Natural killer cell (primary cell): ENCODE results near the gene COX4I1. TPM values are rescaled to one million over a fixed set of nuclear protein-coding genes. Genes with fewer than 3 reads are reported as not detected.
"Not testable (repeated sequence)": the region's sequence is repeated elsewhere in the genome, so short reads cannot be mapped to it uniquely, and the experiment has no call there.

Experiments
- ATAC-seq, 3 donors: fragments of 150-1000 bp in 2 of 3; fragments of 200-7000 bp in 1 of 3; cut with Tn5 transposase; 1 replicate in 1 of 3; 2 replicates in 2 of 3; pipeline ENCODE4 v1.10.0; 2021; ENCODE audit warnings: mild to moderate bottlenecking in 2 of 3, moderate library complexity in 2 of 3
- DNase-seq, 2 donors: peaks; one replicate each; pipeline versions ENCODE4 v3.0.0 to v3.0.0-alpha.2; 2013 to 2021; ENCODE audit warnings: mixed read lengths in 1 of 2
- H3K27ac ChIP-seq: one replicate; pipeline ENCODE4 v1.5.1; 2013; ENCODE audit warnings: mild to moderate bottlenecking, low read length
- H3K27me3 ChIP-seq: one replicate; pipeline ENCODE4 v1.6.1; 2013; ENCODE audit warnings: low read length; ENCODE audit not compliant: control insufficient read depth, insufficient read depth
- H3K36me3 ChIP-seq: one replicate; pipeline ENCODE4 v1.6.1; 2013; ENCODE audit warnings: low read length; ENCODE audit not compliant: control insufficient read depth, insufficient read depth
- H3K4me1 ChIP-seq: one replicate; pipeline ENCODE4 v1.6.1; 2013; ENCODE audit warnings: low read length; ENCODE audit not compliant: control insufficient read depth, insufficient read depth
- H3K4me3 ChIP-seq: one replicate; pipeline ENCODE4 v1.5.1; 2013; ENCODE audit warnings: low read length
- H3K9me3 ChIP-seq: one replicate; pipeline ENCODE4 v1.6.1; 2013; ENCODE audit warnings: low read length; ENCODE audit not compliant: control insufficient read depth, insufficient read depth
- H3K27ac Mint-ChIP-seq, 2 donors: one replicate each; pipeline ENCODE4 v1.8.0; 2022; ENCODE audit warnings: mild to moderate bottlenecking in 2 of 2, mixed read lengths in 2 of 2, moderate library complexity in 1 of 2
- H3K27me3 Mint-ChIP-seq, 2 donors: one replicate each; pipeline ENCODE4 v1.8.0; 2022; ENCODE audit warnings: low read depth in 2 of 2, mixed read lengths in 2 of 2
- H3K36me3 Mint-ChIP-seq: one replicate; pipeline ENCODE4 v1.8.0; 2022; ENCODE audit warnings: mixed read lengths
- H3K4me1 Mint-ChIP-seq, 2 donors: one replicate each; pipeline ENCODE4 v1.8.0; 2022; ENCODE audit warnings: mixed read lengths in 2 of 2
- H3K4me3 Mint-ChIP-seq: one replicate; pipeline ENCODE4 v1.8.0; 2022; ENCODE audit warnings: mild to moderate bottlenecking, moderate library complexity, mixed read lengths
- H3K9me3 Mint-ChIP-seq, 2 donors: one replicate each; pipeline ENCODE4 v1.8.0; 2022; ENCODE audit warnings: mixed read lengths in 2 of 2
- WGBS: methylation state at CpG from one replicate; pipeline ENCODE4 v1.1.7; 2013; ENCODE audit warnings: missing lambda C conversion rate; ENCODE audit not compliant: insufficient coverage; 5-methylcytosine and 5-hydroxymethylcytosine counted together
- intact Hi-C: fragments of 100-400 bp; cut with micrococcal nuclease; formaldehyde crosslinking; loops from one replicate; pipeline ENCODE4 v1.14.2; 2022
- total RNA-seq, 4 donors: library from RNA; stranded (reverse); fragments of 120-200 nt in 1 of 4; gene quantifications; one replicate each; pipeline versions ENCODE4 v1.2.3 to v1.2.4, GENCODE V29; 2013 to 2022
- TF ChIP-seq, protein P1 (sequence below): fragments of 200-600 bp; IDR thresholded peaks from one replicate; pipeline ENCODE4 v1.8.0; 2022; ENCODE audit warnings: antibody characterized with exemption

Gene COX4I1
- total RNA-seq, 3 donors from 2014 or later (not counting 1 experiment from before 2014, with no cell fraction given) = 338 to 422 (median 410) TPM

DNA sequence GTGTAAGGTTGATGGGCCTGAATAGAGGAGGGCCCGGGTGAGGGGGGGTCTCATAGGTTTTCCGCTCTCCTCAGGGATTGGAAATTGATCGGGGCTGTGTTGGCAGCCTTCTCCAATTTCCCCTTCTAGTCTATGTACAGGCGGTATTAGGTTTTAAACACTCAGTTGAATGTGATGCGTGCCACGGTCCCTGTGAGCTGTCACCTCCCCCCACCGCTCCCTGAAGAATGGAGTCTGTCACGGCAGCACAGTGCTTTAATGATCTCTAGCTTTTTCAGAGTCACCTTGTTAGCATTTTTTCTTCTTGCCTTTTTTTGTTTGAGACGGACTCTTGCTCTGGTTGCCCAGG is 800 bp downstream of the COX4I1 start:
- H3K27me3 ChIP-seq = no peaks in the 10 kb centered on the region
- H3K4me3 ChIP-seq = peak overlapping the region; percentile 81
- no peaks in the 10 kb centered on the region for H3K9me3 Mint-ChIP-seq
- peaks cover 47 to 59% of the 10 kb centered on the region in 2 donors for H3K4me1 Mint-ChIP-seq
- peaks cover 40% of the 10 kb centered on the region for H3K36me3 ChIP-seq
- intact Hi-C loops = no loop called here
- H3K27ac Mint-ChIP-seq = peak overlapping the region; percentile 91 to 97
- H3K36me3 Mint-ChIP-seq = peaks cover 14% of the 10 kb centered on the region
- TF ChIP-seq, protein P1, sequence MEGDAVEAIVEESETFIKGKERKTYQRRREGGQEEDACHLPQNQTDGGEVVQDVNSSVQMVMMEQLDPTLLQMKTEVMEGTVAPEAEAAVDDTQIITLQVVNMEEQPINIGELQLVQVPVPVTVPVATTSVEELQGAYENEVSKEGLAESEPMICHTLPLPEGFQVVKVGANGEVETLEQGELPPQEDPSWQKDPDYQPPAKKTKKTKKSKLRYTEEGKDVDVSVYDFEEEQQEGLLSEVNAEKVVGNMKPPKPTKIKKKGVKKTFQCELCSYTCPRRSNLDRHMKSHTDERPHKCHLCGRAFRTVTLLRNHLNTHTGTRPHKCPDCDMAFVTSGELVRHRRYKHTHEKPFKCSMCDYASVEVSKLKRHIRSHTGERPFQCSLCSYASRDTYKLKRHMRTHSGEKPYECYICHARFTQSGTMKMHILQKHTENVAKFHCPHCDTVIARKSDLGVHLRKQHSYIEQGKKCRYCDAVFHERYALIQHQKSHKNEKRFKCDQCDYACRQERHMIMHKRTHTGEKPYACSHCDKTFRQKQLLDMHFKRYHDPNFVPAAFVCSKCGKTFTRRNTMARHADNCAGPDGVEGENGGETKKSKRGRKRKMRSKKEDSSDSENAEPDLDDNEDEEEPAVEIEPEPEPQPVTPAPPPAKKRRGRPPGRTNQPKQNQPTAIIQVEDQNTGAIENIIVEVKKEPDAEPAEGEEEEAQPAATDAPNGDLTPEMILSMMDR = no peak
- H3K4me1 ChIP-seq = peaks cover 20% of the 10 kb centered on the region
- DNase-seq (peak in 1 of 2 donors; percentile 82), ATAC-seq (peak; percentile 26 to 57 (median 54))
- H3K4me3 Mint-ChIP-seq = peak overlapping the region; percentile 89
- H3K27ac ChIP-seq = peak overlapping the region; percentile 67
- H3K27me3 Mint-ChIP-seq = no peaks in the 10 kb centered on the region
- no peaks in the 10 kb centered on the region for H3K9me3 ChIP-seq
- 27% methylated on average over 9 of the region's 9 CpGs for WGBS

DNA sequence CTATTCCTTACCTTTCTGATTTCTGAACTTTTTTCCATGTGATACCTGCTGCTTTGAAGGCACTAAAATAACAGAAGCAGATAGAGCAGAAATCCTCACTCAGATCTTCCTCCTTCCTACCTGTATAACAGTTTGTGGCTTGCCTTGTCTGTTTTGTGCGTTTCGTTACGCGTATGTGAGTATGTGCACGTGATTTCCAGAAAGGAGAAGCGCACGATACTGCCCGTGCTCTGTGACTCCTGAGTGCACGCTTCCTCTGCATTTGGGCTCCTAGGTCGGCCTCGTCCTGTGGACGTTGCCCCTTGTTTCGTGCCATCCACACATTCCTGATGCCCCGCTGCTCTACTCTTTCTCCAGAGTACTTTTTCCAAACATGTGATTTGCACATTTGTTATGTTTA is 4.1 kb downstream of the COX4I1 start:
- no peak for ATAC-seq
- H3K4me3 Mint-ChIP-seq = no peak overlapping the region
- H3K9me3 Mint-ChIP-seq = no peaks in the 10 kb centered on the region
- H3K27me3 ChIP-seq = no peaks in the 10 kb centered on the region
- H3K36me3 Mint-ChIP-seq = peaks cover 21% of the 10 kb centered on the region
- intact Hi-C loops = no loop called here
- H3K4me3 ChIP-seq = no peak overlapping the region
- no peaks in the 10 kb centered on the region for H3K9me3 ChIP-seq
- peaks cover 42% of the 10 kb centered on the region for H3K36me3 ChIP-seq
- H3K27ac Mint-ChIP-seq = peak overlapping the region in 1 of 2 donors; percentile 5
- H3K27me3 Mint-ChIP-seq = no peaks in the 10 kb centered on the region
- H3K4me1 Mint-ChIP-seq = peaks cover 33 to 39% of the 10 kb centered on the region in 2 donors
- TF ChIP-seq, protein P1 = no peak
- no peak for DNase-seq
- peaks cover 14% of the 10 kb centered on the region for H3K4me1 ChIP-seq
- 79% methylated on average over 13 of the region's 14 CpGs for WGBS
- no peak overlapping the region for H3K27ac ChIP-seq

- Mint-ChIP-seq H3K27ac (no peak overlapping the region), H3K36me3 (peaks cover 21% of the 10 kb centered on the region), H3K4me3 (no peak overlapping the region), H3K27me3 (no peaks in the 10 kb centered on the region), H3K9me3 (no peaks in the 10 kb centered on the region), H3K4me1 (peaks cover 27 to 30% of the 10 kb centered on the region in 2 donors)
- Histone ChIP-seq H3K4me1 (peaks cover 3% of the 10 kb centered on the region), H3K27ac (no peak overlapping the region), H3K36me3 (peaks cover 42% of the 10 kb centered on the region), H3K27me3 (no peaks in the 10 kb centered on the region), H3K9me3 (no peaks in the 10 kb centered on the region), H3K4me3 (no peak overlapping the region)
- TF ChIP-seq, protein P1 = no peak
- ATAC-seq = no peak
- no peak for DNase-seq
- intact Hi-C loops = no loop called here
- WGBS = 91% methylated on average over 17 of the region's 18 CpGs
These were observed 6.0 kb downstream of the COX4I1 start for GRCh38 chr16:85805442-85806045.

- Histone ChIP-seq H3K9me3 (no peaks in the 10 kb centered on the region), H3K4me3 (no peak overlapping the region), H3K4me1 (no peaks in the 10 kb centered on the region), H3K27ac (no peak overlapping the region), H3K36me3 (peaks cover 41% of the 10 kb centered on the region), H3K27me3 (no peaks in the 10 kb centered on the region)
- peaks cover 17 to 25% of the 10 kb centered on the region in 2 donors for H3K4me1 Mint-ChIP-seq
- no peaks in the 10 kb centered on the region for H3K9me3 Mint-ChIP-seq
- DNase-seq = no peak
- intact Hi-C loops = no loop called here
- H3K27me3 Mint-ChIP-seq = peaks cover 2 to 5% of the 10 kb centered on the region in 2 donors
- 98% methylated on average over 11 of the region's 11 CpGs for WGBS
- no peak overlapping the region for H3K4me3 Mint-ChIP-seq
- ATAC-seq = no peak
- H3K27ac Mint-ChIP-seq = no peak overlapping the region
- TF ChIP-seq, protein P1 = no peak
- peaks cover 21% of the 10 kb centered on the region for H3K36me3 Mint-ChIP-seq
These were observed 7.0 kb downstream of the COX4I1 start for GRCh38 chr16:85806539-85806938.

DNA sequence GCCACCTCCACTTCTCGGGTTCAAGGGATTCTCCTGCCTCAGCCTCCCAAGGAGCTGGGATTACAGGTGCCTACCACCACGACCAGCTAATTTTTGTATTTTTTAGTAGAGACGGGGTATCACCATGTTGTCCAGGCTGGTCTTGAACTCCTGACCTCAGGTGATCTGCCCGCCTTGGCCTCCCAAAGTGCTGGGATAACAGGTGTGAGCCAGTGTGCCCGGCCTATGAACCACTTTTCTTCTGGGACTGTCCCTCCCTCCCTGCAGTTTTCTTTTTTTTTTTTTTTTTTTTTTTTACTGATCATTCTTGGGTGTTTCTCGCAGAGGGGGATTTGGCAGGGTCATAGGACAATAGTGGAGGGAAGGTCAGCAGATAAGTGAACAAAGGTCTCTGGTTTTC is 7.8 kb downstream of the COX4I1 start:
- DNase-seq, H3K9me3 Mint-ChIP-seq, H3K27ac ChIP-seq, H3K4me3 Mint-ChIP-seq, H3K27ac Mint-ChIP-seq, intact Hi-C loops, H3K4me1 ChIP-seq, H3K9me3 ChIP-seq, H3K4me3 ChIP-seq, ATAC-seq, H3K27me3 ChIP-seq: not testable (repeated sequence)
- 97% methylated on average over 4 of the region's 6 CpGs for WGBS
- Mint-ChIP-seq H3K4me1 (peaks cover 9 to 17% of the 10 kb centered on the region in 2 donors), H3K36me3 (peaks cover 16% of the 10 kb centered on the region), H3K27me3 (peaks cover 10 to 13% of the 10 kb centered on the region in 2 donors)
- peaks cover 33% of the 10 kb centered on the region for H3K36me3 ChIP-seq
